ENCODE measurements around the gene MMP15.
"Not testable (repeated sequence)": the region's sequence is repeated elsewhere in the genome, so short reads cannot be mapped to it uniquely, and the experiment has no call there.

MMP15 gene

GRCh38 chr16:58077796-58078195, 52.2 kb downstream of the MMP15 start:
- no peak overlapping the region for H3K27ac ChIP-seq
- DNase-seq (ENCODE audit: low read depth, low spot score), result no peak

- not testable (repeated sequence) for H3K27ac ChIP-seq; DNase-seq (ENCODE audit: low read depth, low spot score)
Observed at GRCh38 chr16:58080657-58081056, 55.1 kb downstream of the MMP15 start.

GRCh38 chr16:58082381-58082780, 56.8 kb downstream of the MMP15 start:
- H3K27ac ChIP-seq, result no peak overlapping the region
- DNase-seq (ENCODE audit: low read depth, low spot score), result no peak

GRCh38 chr16:58084635-58085034, 59.1 kb downstream of the MMP15 start:
- no peak overlapping the region for H3K27ac ChIP-seq
- no peak for DNase-seq (ENCODE audit: low read depth, low spot score)

GRCh38 chr16:58085171-58085570, 59.6 kb downstream of the MMP15 start:
- no peak for DNase-seq (ENCODE audit: low read depth, low spot score)
- no peak overlapping the region for H3K27ac ChIP-seq

GRCh38 chr16:58085584-58086251, 60.2 kb downstream of the MMP15 start:
- no peak for DNase-seq (ENCODE audit: low read depth, low spot score)
- no peak overlapping the region for H3K27ac ChIP-seq

GRCh38 chr16:58086381-58087208, 61.0 kb downstream of the MMP15 start:
- no peak for DNase-seq (ENCODE audit: low read depth, low spot score)
- no peak overlapping the region for H3K27ac ChIP-seq

GRCh38 chr16:58087209-58087913, 61.8 kb downstream of the MMP15 start:
- no peak overlapping the region for H3K27ac ChIP-seq
- no peak for DNase-seq (ENCODE audit: low read depth, low spot score)

GRCh38 chr16:58088091-58088490, 62.5 kb downstream of the MMP15 start:
- no peak overlapping the region for H3K27ac ChIP-seq
- no peak for DNase-seq (ENCODE audit: low read depth, low spot score)

- not testable (repeated sequence) for H3K27ac ChIP-seq; DNase-seq (ENCODE audit: low read depth, low spot score)
Observed at GRCh38 chr16:58090396-58090795, 64.8 kb downstream of the MMP15 start.

- no peak for DNase-seq (ENCODE audit: low read depth, low spot score)
- H3K27ac ChIP-seq, result no peak overlapping the region
Observed at GRCh38 chr16:58094026-58094425, 68.5 kb downstream of the MMP15 start.

- no peak for DNase-seq (ENCODE audit: low read depth, low spot score)
- no peak overlapping the region for H3K27ac ChIP-seq
Observed at GRCh38 chr16:58094791-58095574, 69.4 kb downstream of the MMP15 start.

- not testable (repeated sequence) for H3K27ac ChIP-seq; DNase-seq (ENCODE audit: low read depth, low spot score)
Observed at GRCh38 chr16:58095575-58095960, 70.0 kb downstream of the MMP15 start.

GRCh38 chr16:58096249-58096648, 70.7 kb downstream of the MMP15 start:
- no peak for DNase-seq (ENCODE audit: low read depth, low spot score)
- H3K27ac ChIP-seq, result no peak overlapping the region
